Stomach (tissue), 9 donors: Measurements from ENCODE around the gene SLC2A14. TPM values are rescaled to one million over a fixed set of nuclear protein-coding genes. Genes with fewer than 3 reads are reported as not detected.
"Not testable (repeated sequence)": the region's sequence is repeated elsewhere in the genome, so short reads cannot be mapped to it uniquely, and the experiment has no call there.

Source experiments
- DNase-seq, 2 donors: peaks; one replicate each; pipeline versions ENCODE4 v3.0.0 to v3.0.0-alpha.2; 2013 to 2019
- H3K27ac ChIP-seq, 5 donors: fragments of 200-600 bp in 4 of 5; sonication (generic) in 4 of 5; one replicate each; pipeline ENCODE4 v1.5.1; 2013 to 2019; ENCODE audit warnings: mild to moderate bottlenecking in 1 of 5, moderate library complexity in 1 of 5
- H3K27me3 ChIP-seq, 3 donors: fragments of 200-600 bp; sonication (generic); one replicate each; pipeline ENCODE4 v1.5.1; 2017 to 2019; ENCODE audit warnings: mixed run types in 1 of 3
- H3K36me3 ChIP-seq, 4 donors: fragments of 200-600 bp; sonication (generic); 1 replicate in 3 of 4; 2 replicates in 1 of 4; pipeline ENCODE4 v1.5.1; 2016 to 2019
- H3K4me1 ChIP-seq, 4 donors: fragments of 200-600 bp; sonication (generic); one replicate each; pipeline ENCODE4 v1.5.1; 2016 to 2019
- H3K4me3 ChIP-seq, 4 donors: fragments of 200-600 bp; sonication (generic) in 3 of 4; one replicate each; pipeline ENCODE4 v1.5.1; 2016 to 2019; ENCODE audit warnings: mild to moderate bottlenecking in 1 of 4
- H3K9me3 ChIP-seq, 4 donors: fragments of 200-600 bp; sonication (generic); one replicate each; pipeline ENCODE4 v1.5.1; 2016 to 2019
- EP300 ChIP-seq: sonication (generic); formaldehyde crosslinking; IDR thresholded peaks from one replicate; pipeline ENCODE4 v1.6.1; 2017; ENCODE audit warnings: antibody characterized with exemption
- POLR2A ChIP-seq, 4 donors: fragments of 450-650 bp; IDR thresholded peaks; one replicate each; pipeline ENCODE4 v1.6.1; 2016; ENCODE audit warnings: antibody characterized with exemption in 4 of 4, control low read depth in 2 of 4, mild to moderate bottlenecking in 1 of 4, moderate library complexity in 1 of 4
- WGBS, 5 donors: extraction: QIAGEN DNeasy Blood & Tissue Kit in 3 of 5; methylation state at CpG; one replicate each; pipeline versions ENCODE4 v1.1.5 to v1.1.7; 2013 to 2018; 5-methylcytosine and 5-hydroxymethylcytosine counted together
- intact Hi-C: fragments of 100-400 bp; cut with DNase I; formaldehyde crosslinking; loops from one replicate; pipeline ENCODE4 v1.15.1; 2023; ENCODE audit warnings: low total_unique reads
- polyA plus RNA-seq, 3 donors: library from polyadenylated mRNA; stranded (reverse); fragments of 200-250 nt; gene quantifications; one replicate each; pipeline ENCODE4 v1.2.3, GENCODE V29; 2013
- total RNA-seq, 5 donors: library from RNA; depleted of rRNA; stranded (reverse); fragments of >200 nt; gene quantifications; one replicate each; pipeline versions ENCODE4 v1.1.0 to v1.2.3, GENCODE V29; 2014 to 2016
- TF ChIP-seq, protein P1 (sequence below), 7 experiments: fragments of 450-650 bp in 4 of 7; fragments of 200-600 bp in 3 of 7; sonication (generic) in 3 of 7; IDR thresholded peaks; one replicate each; pipeline ENCODE4 v1.5.1; 2016 to 2019; ENCODE audit warnings: antibody characterized with exemption in 7 of 7, control low read depth in 2 of 7, mild to moderate bottlenecking in 1 of 7
- donor health status: healthy with polysubstance abuse.
- donor health status: Bipolar disorder and iron deficiency.
- donor health status: healthy.

Gene SLC2A14
- total and polyA plus RNA-seq, 8 donors = 0.05 to 0.61 TPM; not detected in 6

DNA sequence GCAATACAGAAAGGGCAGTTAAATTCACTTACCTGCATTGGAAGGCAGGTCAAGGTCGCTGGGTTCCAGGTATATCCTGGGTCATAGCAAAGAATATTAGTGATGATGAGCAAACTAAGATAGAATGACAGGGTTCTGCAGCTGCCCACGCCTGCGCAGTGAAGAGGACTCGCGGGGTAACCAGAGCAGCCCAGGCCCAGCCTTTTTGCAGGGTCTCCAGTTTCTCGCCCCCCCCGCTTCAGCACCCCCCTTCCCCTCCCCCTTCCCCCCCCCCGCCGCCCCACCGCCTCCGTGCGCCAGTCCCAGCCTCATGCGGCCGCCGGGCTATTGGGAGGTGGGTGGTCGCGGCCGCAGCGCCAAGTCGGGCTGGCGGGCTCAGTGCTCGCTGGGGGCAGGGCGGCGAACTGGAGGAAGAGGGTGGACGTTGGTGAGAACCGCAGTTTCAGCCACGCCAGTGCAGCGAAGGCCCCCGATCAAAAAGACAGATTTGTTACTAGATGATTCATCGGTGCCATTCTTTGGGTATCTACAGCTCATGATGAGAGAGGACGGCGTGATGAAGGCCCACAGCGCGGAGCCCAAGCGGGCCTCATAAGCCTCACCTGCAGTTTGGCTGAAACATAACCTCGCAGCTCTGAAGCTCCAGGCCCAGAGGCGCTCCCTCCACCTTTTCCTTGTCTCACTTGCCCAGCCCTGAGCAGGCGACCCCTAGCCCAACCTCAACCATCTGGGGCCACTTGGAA lies 43.1 kb upstream of the SLC2A14 start:
- TF ChIP-seq EP300 = no peak
- 36 to 50% (median 38%) methylated on average over 24 to 36 of the region's 38 CpGs for WGBS, 5 donors
- Histone ChIP-seq H3K4me1 (peaks cover 0 to 6% (median 0%) of the 10 kb centered on the region in 4 donors), H3K36me3 (peaks cover 0 to 23% (median 21%) of the 10 kb centered on the region in 4 donors), H3K9me3 (no peaks in the 10 kb centered on the region), H3K27ac (no peak overlapping the region), H3K27me3 (peaks cover 0 to 9% (median 0%) of the 10 kb centered on the region in 3 donors), H3K4me3 (peak overlapping the region in 1 of 4 donors; percentile 20)
- intact Hi-C loops = no loop called here
- peak in 1 of 2 donors; percentile 32 for DNase-seq

DNA sequence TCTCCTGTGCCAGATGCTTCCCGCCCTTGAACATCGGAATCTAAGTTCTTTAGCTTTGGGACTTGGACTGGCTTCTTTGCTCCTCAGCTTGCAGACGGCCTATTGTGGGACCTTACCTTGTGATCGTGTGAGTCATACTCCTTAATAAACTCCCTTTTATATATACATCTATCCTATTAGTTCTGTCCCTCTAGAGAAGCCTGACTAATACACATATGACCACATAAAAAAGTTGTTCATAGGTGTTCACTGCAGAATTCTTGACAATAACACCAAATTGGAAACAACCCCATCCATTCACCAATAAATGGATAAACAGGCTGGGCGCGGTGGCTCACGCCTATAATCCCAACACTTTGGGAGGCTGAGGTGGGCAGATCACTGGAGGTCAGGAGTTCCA lies 37.4 kb upstream of the SLC2A14 start:
- H3K9me3 ChIP-seq, DNase-seq, H3K27ac ChIP-seq, H3K36me3 ChIP-seq, H3K27me3 ChIP-seq, intact Hi-C loops, H3K4me3 ChIP-seq: not testable (repeated sequence)
- peaks cover 0 to 18% (median 11%) of the 10 kb centered on the region in 4 donors for H3K4me1 ChIP-seq
- WGBS, 5 donors = 65 to 80% (median 71%) methylated on average over 7 of the region's 7 CpGs

DNA sequence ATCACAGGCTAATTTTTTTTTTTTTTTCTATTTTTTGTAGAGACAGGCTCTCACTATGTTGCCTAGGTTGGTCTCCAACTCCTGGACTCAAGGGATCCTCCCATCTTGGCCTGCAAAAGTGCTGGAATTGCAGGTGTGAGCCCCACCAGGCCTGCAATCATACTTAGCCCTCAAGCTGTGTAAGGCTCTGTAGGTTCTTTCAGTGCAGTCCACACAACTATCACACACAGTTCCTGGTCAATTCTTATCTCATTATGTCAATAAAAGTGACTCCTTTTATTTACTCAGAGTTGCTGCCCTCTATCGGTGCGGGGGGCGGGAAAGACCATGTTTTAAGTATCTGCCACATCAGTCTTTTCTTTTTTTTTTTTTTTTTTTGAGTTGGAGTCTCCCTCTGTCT lies 34.3 kb upstream of the SLC2A14 start:
- TF ChIP-seq EP300 = no peak
- TF ChIP-seq, protein P1, sequence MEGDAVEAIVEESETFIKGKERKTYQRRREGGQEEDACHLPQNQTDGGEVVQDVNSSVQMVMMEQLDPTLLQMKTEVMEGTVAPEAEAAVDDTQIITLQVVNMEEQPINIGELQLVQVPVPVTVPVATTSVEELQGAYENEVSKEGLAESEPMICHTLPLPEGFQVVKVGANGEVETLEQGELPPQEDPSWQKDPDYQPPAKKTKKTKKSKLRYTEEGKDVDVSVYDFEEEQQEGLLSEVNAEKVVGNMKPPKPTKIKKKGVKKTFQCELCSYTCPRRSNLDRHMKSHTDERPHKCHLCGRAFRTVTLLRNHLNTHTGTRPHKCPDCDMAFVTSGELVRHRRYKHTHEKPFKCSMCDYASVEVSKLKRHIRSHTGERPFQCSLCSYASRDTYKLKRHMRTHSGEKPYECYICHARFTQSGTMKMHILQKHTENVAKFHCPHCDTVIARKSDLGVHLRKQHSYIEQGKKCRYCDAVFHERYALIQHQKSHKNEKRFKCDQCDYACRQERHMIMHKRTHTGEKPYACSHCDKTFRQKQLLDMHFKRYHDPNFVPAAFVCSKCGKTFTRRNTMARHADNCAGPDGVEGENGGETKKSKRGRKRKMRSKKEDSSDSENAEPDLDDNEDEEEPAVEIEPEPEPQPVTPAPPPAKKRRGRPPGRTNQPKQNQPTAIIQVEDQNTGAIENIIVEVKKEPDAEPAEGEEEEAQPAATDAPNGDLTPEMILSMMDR (IDR thresholded peaks at IDR 0.05) = peak in 4 of 7 experiments; percentile 7 to 42 (median 24)
- TF ChIP-seq POLR2A (IDR thresholded peaks at IDR 0.05) = no peak
- H3K36me3 ChIP-seq = no peaks in the 10 kb centered on the region
- H3K27me3 ChIP-seq = no peaks in the 10 kb centered on the region
- no peak overlapping the region for H3K27ac ChIP-seq
- intact Hi-C loops = no loop called here
- H3K4me1 ChIP-seq = peaks cover 0 to 26% (median 19%) of the 10 kb centered on the region in 4 donors
- peak; percentile 39 to 78 for DNase-seq
- no peaks in the 10 kb centered on the region for H3K9me3 ChIP-seq
- no peak overlapping the region for H3K4me3 ChIP-seq
- 6 to 34% (median 16%) methylated on average over 3 of the region's 3 CpGs for WGBS, 5 donors

DNA sequence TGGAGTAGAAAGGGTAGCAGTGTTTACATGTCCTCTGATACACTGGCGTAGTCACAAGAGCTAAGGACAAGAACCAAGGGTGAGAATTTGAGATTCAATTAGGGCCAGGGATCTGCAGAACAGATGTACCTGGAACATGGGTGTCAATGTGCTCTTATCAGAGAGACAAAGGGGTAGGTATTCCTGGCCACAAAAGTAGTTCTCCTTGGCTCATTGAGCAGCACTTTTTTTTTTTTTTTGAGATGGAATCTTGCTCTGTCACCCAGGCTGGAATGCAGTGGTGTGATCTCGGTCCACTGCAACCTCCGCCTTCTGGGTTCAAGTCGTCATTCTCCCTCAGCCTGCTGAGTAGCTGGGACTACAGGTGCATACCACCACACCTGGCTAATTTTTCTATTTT lies 33.6 kb upstream of the SLC2A14 start:
- peaks cover 0 to 26% (median 19%) of the 10 kb centered on the region in 4 donors for H3K4me1 ChIP-seq
- DNase-seq, H3K27me3 ChIP-seq, H3K27ac ChIP-seq, H3K9me3 ChIP-seq, H3K36me3 ChIP-seq, intact Hi-C loops, H3K4me3 ChIP-seq: not testable (repeated sequence)
- WGBS, 5 donors = 58 to 77% (median 61%) methylated on average over 4 of the region's 4 CpGs

DNA sequence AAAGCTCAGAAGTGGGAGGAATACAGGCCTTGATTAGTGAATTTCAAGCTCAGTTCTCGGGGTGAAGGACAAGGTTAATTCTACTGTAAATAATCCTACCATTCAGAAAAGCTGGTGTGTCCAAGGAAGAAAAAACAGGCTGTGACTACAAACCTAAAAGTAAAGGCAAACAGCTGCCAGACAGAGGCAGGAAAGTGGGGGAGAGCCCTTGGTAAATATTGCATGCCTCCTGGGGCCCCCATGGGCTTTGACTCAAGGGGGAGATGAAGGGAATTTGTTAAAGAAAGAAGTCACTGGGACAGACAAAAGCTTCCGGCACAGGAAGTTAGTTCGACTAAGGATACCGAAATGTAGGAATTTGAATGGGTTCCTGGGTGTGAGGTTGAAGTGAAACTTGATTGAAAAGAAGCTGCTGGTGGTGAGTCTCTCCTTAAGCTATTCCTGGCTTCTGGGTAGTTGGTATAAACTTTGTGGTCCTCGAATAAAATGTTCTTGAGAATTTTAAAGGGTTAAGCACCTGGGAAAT lies 32.9 kb upstream of the SLC2A14 start:
- H3K4me3 ChIP-seq, H3K27ac ChIP-seq, intact Hi-C loops, H3K9me3 ChIP-seq, H3K27me3 ChIP-seq, H3K36me3 ChIP-seq: not testable (repeated sequence)
- H3K4me1 ChIP-seq = peaks cover 0 to 26% (median 19%) of the 10 kb centered on the region in 4 donors
- WGBS, 5 donors = 14 to 31% (median 20%) methylated on average over 2 to 5 of the region's 5 CpGs
- DNase-seq = peak in 1 of 2 donors; percentile 40

DNA sequence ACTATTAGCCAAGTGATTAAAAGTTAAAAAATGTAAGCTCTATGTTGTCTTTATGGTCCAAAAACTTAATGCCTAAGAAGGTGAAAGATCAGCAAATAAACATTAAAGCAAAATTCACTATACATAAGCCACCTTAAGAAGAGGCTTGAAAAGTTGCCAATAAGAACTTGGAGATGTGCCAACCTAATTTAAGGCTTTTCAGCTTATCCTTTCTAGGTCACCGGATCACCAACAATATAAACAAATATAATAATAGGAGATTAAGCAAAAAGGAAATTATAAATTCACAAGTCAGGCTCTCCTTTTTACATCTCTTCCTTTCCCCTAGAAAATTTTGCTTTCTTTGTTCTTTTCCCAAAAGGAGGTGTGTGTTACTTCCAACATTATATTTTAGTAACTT lies 32.4 kb upstream of the SLC2A14 start:
- no peaks in the 10 kb centered on the region for H3K36me3 ChIP-seq
- H3K27ac ChIP-seq = no peak overlapping the region
- peak in 1 of 2 donors; percentile 74 for DNase-seq
- H3K27me3 ChIP-seq = no peaks in the 10 kb centered on the region
- TF ChIP-seq POLR2A (IDR thresholded peaks at IDR 0.05) = no peak
- TF ChIP-seq, protein P1 (IDR thresholded peaks at IDR 0.05) = no peak
- H3K9me3 ChIP-seq = no peaks in the 10 kb centered on the region
- H3K4me3 ChIP-seq = no peak overlapping the region
- WGBS, 5 donors = 3 to 7% (median 7%) methylated on average over 1 of the region's 1 CpG
- intact Hi-C loops = no loop called here
- peaks cover 0 to 26% (median 19%) of the 10 kb centered on the region in 4 donors for H3K4me1 ChIP-seq

DNA sequence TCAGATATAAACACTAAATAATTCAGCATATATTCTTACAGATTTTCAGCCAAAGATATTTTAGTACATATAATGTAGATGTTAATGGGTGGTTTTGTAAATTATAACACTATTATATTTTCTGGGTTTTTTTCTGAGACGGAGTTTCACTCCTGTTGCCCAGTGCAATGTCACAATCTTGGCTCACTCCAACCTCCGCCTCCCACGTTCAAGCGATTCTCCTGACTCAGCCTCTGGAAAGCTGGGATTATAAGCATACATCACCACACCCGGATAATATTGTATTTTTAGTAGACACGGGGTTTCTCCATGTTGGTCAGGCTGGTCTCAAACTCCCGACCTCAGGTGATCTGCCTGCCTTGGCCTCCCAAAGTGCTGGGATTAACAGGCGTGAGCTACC lies 29.7 kb upstream of the SLC2A14 start:
- H3K36me3 ChIP-seq, DNase-seq, H3K27me3 ChIP-seq, H3K9me3 ChIP-seq, H3K27ac ChIP-seq, intact Hi-C loops, H3K4me3 ChIP-seq: not testable (repeated sequence)
- peaks cover 0 to 26% (median 19%) of the 10 kb centered on the region in 4 donors for H3K4me1 ChIP-seq
- 84 to 90% (median 87%) methylated on average over 8 of the region's 8 CpGs for WGBS, 5 donors
